Measurements from ENCODE around the gene MTUS2.

The MTUS2 gene

GRCh38 chr13:28854657-28855056 lies 34.5 kb downstream of the MTUS2 start:
- DNase-seq (ENCODE audit: extremely low read depth, low read depth) = peak; percentile 2
- no peak for TF ChIP-seq CTCF (IDR thresholded peaks at IDR 0.05; ENCODE audit: low read depth, low read length, missing control alignments)
- no peak overlapping the region for H3K4me3 ChIP-seq (replicated peaks; ENCODE audit: low read depth, low read length)

GRCh38 chr13:28856287-28856686 lies 36.1 kb downstream of the MTUS2 start:
- no peak overlapping the region for H3K4me3 ChIP-seq (replicated peaks; ENCODE audit: low read depth, low read length)
- TF ChIP-seq CTCF (IDR thresholded peaks at IDR 0.05; ENCODE audit: low read depth, low read length, missing control alignments) = no peak
- DNase-seq (ENCODE audit: extremely low read depth, low read depth) = no peak

DNA sequence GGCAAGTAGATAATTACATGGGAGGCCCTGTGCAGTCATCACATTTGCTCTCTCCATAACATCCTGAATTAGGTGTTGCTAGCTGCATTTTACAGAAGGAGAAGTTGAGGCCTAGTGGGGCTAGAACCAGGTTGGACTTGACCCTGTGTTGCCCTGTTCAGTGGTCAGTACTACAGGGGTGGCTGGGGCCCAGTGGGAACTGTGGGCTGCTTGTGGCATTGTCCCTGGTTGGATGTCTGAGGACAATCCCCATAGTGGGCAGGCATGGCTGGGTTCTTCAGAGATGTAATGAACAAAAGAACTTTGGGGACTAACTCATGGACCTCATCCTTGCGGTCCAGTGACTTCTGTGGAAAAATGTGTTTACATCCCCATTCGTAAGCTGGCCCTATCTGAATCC lies 38.9 kb downstream of the MTUS2 start:
- H3K4me3 ChIP-seq (replicated peaks; ENCODE audit: low read depth, low read length) = no peak overlapping the region
- no peak for TF ChIP-seq CTCF (IDR thresholded peaks at IDR 0.05; ENCODE audit: low read depth, low read length, missing control alignments)
- no peak for DNase-seq (ENCODE audit: extremely low read depth, low read depth)

GRCh38 chr13:28859717-28860116 lies 39.6 kb downstream of the MTUS2 start:
- H3K4me3 ChIP-seq (replicated peaks; ENCODE audit: low read depth, low read length) = no peak overlapping the region
- no peak for DNase-seq (ENCODE audit: extremely low read depth, low read depth)
- no peak for TF ChIP-seq CTCF (IDR thresholded peaks at IDR 0.05; ENCODE audit: low read depth, low read length, missing control alignments)

DNA sequence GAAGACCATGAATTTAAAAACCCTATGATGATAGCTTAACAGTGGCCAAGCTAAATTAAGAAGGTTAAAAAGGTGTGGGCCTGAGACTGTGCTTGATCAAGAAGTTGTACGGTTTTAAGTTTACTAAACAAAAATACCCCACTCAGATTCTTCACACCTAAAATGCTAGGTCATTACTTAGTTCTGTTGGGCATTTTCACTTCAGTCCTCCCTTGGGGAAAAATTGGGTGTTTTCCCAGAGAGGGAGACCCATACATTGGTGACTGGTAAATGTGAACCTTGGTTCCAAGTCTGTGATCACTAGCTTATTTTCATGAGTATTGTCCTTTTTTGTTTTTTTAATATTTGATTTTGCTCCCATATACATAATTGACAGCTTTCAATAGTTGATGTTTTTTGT lies 44.4 kb downstream of the MTUS2 start:
- no peak overlapping the region for H3K4me3 ChIP-seq (replicated peaks; ENCODE audit: low read depth, low read length)
- TF ChIP-seq CTCF (IDR thresholded peaks at IDR 0.05; ENCODE audit: low read depth, low read length, missing control alignments) = no peak
- DNase-seq (ENCODE audit: extremely low read depth, low read depth) = no peak

GRCh38 chr13:28865149-28865744 lies 45.1 kb downstream of the MTUS2 start:
- DNase-seq (ENCODE audit: extremely low read depth, low read depth) = no peak
- H3K4me3 ChIP-seq (replicated peaks; ENCODE audit: low read depth, low read length) = no peak overlapping the region
- no peak for TF ChIP-seq CTCF (IDR thresholded peaks at IDR 0.05; ENCODE audit: low read depth, low read length, missing control alignments)

DNA sequence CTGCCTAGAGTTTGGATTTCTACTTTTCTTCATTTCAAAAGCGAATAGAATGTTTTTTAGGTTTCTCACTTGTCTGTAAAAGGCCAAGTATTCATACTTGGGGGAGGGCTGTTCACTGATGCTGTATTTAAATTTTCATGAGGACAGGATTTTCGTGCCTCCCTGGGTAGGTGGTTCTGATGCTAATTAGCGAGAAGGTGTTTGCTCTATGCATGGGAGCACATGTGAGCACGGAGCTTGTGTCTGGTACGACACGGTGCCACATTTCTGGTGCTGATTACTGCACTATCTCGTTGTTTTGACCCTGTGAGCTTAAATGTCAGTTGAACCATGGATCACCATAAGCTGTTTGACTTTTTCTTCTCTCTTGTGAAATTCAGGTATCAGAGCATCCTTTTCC lies 45.8 kb downstream of the MTUS2 start:
- no peak for DNase-seq (ENCODE audit: extremely low read depth, low read depth)
- H3K4me3 ChIP-seq (replicated peaks; ENCODE audit: low read depth, low read length) = no peak overlapping the region
- TF ChIP-seq CTCF (IDR thresholded peaks at IDR 0.05; ENCODE audit: low read depth, low read length, missing control alignments) = no peak

Data from HFF-Myc (cell line).